Neural progenitor cell (in vitro differentiated cells): ENCODE measurements around the gene TRIM41.

ENCODE experiments used
- EZH2 ChIP-seq: fragments of 200-600 bp; sonication (generic); IDR thresholded peaks from 2 replicates; pipeline ENCODE4 v1.6.1; 2017; ENCODE audit warnings: antibody characterized with exemption, mild to moderate bottlenecking, moderate library complexity
- EZH2phosphoT487 ChIP-seq: fragments of 200-600 bp; sonication (generic); IDR thresholded peaks from 2 replicates; pipeline ENCODE4 v1.6.1; 2017; ENCODE audit warnings: antibody characterized with exemption
- TF ChIP-seq, protein P1 (sequence below): fragments of 200-600 bp; sonication (generic); IDR thresholded peaks from 2 replicates; pipeline ENCODE4 v1.5.1; 2017; ENCODE audit warnings: antibody characterized with exemption, mild to moderate bottlenecking

GRCh38 chr5:181218795-181219124, 4.3 kb upstream of the TRIM41 start:
- TF ChIP-seq, protein P1, sequence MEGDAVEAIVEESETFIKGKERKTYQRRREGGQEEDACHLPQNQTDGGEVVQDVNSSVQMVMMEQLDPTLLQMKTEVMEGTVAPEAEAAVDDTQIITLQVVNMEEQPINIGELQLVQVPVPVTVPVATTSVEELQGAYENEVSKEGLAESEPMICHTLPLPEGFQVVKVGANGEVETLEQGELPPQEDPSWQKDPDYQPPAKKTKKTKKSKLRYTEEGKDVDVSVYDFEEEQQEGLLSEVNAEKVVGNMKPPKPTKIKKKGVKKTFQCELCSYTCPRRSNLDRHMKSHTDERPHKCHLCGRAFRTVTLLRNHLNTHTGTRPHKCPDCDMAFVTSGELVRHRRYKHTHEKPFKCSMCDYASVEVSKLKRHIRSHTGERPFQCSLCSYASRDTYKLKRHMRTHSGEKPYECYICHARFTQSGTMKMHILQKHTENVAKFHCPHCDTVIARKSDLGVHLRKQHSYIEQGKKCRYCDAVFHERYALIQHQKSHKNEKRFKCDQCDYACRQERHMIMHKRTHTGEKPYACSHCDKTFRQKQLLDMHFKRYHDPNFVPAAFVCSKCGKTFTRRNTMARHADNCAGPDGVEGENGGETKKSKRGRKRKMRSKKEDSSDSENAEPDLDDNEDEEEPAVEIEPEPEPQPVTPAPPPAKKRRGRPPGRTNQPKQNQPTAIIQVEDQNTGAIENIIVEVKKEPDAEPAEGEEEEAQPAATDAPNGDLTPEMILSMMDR, result no peak
- no peak for TF ChIP-seq EZH2
- TF ChIP-seq EZH2phosphoT487, result no peak
